ENCODE measurements around the gene TRMT1L.

DNA sequence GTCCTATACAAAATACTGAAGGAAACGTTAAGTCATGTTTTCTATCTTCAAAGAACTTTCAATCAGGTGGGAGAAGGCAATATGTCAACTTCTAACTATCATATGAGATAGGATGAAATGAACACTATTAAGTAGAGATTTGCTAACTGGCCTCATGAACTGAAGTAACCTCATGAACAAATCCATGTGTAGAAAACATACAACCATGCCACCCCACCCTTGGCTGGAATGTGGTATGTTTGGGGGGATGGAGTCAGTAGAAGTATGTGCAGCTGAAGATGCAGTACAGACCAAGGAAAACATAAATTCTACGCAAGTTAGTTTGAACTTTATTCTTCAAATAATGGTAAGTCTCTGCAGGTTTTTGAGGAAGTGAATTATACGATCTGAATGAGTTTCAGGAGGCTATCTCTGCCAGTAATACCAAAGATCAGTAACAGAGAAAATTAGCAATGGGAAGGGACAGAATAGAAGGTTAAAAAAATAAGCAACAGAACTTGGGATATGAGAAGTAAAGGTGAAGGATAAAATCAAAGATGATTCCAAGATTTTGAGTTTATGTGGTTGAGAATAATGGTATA is 4.5 kb downstream of the TRMT1L start:
- no peak for TF ChIP-seq CSDC2 (CRISPR knock-in tag; IDR thresholded peaks at IDR 0.05)
- TF ChIP-seq CREB5 (CRISPR knock-in tag; IDR thresholded peaks at IDR 0.05; ENCODE audit: low read depth): no peak
- TF ChIP-seq, protein P1, sequence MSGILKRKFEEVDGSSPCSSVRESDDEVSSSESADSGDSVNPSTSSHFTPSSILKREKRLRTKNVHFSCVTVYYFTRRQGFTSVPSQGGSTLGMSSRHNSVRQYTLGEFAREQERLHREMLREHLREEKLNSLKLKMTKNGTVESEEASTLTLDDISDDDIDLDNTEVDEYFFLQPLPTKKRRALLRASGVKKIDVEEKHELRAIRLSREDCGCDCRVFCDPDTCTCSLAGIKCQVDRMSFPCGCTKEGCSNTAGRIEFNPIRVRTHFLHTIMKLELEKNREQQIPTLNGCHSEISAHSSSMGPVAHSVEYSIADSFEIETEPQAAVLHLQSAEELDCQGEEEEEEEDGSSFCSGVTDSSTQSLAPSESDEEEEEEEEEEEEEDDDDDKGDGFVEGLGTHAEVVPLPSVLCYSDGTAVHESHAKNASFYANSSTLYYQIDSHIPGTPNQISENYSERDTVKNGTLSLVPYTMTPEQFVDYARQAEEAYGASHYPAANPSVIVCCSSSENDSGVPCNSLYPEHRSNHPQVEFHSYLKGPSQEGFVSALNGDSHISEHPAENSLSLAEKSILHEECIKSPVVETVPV (CRISPR knock-in tag; IDR thresholded peaks at IDR 0.05): no peak
- TF ChIP-seq ARNTL (CRISPR knock-in tag; IDR thresholded peaks at IDR 0.05; ENCODE audit: borderline replicate concordance, low read depth): no peak

Data from SK-N-SH treated with all-trans-retinoic acid at 6 μM for 48 hours (cell line).